ENCODE measurements around the gene EPHA2.

The EPHA2 gene

DNA sequence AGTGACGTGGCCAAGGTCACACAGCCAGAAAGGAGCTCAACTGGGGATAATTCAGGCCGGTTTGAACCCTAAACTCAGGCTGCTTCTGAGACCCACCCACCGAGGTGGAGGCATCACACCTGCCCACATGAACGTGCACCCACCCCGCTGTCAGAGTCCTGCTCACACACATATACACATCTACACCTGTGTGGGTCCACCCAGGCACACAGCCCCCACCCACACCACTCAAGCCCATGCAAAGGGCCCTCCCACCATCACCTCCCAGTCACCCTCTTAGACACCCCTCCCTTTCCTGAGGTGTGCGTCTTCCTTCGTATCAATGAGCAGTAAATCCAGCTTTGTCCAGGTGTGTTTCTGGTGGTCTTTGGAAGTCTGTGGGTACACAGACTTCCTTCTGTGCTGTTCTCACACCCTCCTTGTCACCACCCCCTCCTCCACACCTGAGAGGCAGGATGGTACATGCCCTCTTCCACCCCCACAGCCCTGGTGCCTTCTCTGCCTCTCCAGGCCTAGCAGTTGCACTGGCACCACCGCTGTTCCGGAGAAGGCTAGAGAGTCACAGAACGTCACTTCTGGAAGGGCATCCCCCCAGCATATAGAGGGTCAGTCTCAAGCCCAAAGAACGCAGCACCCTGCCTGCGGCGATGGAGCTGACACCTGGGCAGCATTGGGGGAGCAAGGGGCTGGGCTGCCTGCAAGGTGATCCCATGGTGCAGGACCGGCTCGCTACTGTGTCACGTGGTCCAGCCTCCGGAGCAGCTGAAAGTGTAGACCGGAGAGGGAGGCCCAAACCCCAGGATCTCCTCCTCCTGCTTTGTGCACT, 63.6 kb downstream of the EPHA2 start:
- no peak for DNase-seq (ENCODE audit: low read depth)

DNA sequence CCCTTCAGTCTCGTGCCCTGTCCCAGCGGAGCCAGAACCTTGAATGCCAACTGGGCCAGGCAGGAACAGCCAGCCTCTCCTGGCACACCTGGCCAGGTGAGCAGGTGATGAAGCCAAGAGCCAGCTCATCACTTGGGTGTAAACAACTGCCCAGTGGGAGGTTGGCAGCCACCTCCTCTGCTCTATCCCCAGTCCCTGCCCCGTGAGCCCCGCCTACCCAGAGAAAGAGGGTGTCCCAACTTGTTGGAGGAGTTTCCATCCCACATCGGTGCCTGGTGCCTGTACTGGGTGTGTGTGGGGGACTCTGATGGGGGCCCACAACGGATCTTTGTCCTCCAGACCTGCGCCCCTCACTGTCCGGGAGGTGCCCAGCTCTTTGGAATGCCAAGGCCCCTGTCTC, 64.6 kb downstream of the EPHA2 start:
- DNase-seq (ENCODE audit: low read depth): no peak

DNA sequence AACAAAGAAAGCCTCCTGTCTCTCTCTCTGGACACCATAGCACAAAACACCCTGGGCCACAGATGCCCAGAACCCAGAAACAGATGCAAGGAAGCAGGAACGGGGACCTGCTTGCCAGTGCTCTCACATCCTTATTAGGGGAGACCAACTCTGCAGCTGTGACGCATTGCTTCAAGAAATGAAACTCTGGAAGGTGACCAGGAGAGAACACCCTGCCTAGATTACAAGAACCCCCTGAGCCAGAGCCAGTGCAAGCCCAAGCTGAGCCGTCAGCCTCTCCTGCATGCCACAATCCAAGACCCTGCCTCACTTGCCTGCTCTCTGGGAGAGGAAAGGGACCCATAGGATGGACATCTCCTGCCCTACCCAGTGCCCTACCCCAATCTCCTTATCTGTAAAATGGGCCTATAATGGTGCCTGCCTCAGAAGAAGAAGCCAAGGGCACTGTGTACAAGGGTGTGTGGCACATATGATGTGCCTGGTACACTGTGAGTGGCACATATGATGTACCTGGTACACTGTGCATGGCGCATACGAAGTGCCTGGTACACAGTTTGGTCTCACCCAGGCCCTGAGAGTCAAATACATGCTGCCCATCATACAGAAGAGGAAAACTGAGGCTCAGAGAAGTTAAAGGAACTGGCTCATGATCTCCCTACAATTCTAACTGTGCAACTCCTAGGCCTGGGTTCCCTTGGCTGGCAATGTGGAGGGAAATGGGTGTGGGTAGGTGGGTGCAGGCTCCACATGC, 65.6 kb downstream of the EPHA2 start:
- DNase-seq (ENCODE audit: low read depth): no peak

DNA sequence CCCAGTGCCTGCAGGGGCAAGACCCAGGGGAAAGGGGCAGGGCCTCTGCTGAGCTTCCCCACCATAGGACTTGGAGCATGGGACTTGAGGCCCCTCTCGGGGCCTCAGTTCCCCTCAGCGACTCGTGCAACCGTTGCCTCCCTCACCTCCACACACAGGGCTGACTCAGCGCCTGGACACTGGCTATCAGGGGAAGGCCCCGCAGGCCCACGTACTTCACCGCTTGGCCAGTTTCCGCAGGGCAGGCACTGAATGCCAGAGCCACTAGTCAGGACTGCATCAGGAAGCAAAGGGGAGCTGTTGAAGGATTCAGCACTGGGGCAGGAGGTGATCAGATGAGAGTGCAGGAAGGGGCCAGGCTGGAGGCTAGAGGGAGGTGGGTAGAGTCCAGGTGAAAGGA, 66.9 kb downstream of the EPHA2 start:
- DNase-seq (ENCODE audit: low read depth): peak; percentile 88

DNA sequence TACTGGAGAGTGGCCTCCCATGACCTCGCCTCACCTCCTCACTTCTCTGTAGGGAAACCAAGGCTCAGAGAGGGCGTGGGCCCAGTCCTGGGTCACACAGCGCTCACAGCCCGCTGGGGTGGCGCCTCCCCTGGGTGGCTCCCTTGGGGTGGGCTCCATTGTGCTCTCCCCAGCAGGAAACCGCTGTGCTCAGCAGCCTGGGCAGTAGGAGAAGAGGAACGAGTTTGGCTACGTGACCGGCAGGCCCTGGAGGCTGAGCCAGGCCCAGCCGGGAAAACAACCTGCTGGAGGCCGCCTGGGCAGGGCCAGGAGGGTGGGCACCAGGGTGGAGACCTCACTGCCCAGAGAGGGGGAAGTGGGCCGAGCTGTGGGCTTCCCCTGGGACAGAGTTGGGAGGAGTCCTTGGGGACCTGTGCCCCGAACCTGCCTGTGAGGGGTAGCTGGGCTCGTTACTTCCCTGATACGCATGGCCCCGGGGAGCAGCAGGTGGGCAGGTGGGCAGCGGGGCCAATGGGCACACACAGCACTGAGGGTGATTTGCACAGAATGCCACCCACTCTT, 67.4 kb downstream of the EPHA2 start:
- no peak for DNase-seq (ENCODE audit: low read depth)

DNA sequence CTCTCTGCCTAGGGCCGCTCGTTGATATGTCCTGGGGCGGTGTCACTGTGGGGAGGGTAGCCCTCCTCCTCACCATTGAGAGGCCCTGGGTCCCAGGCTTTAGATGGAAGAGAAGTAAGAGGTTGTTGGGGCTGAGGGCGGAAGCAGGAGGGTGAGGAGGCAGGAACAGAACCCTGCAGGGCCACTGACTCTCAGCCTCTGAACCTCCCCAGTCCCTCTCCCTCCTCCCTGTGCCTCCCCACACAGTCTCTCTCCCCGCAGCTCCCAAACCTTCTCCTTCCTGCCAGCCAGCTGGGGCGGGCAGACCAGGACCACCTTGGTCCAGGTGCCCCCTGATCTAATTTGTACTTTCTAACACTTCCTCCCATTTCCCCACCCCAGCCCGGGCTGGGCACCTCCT, 68.1 kb downstream of the EPHA2 start:
- DNase-seq (ENCODE audit: low read depth): no peak

DNA sequence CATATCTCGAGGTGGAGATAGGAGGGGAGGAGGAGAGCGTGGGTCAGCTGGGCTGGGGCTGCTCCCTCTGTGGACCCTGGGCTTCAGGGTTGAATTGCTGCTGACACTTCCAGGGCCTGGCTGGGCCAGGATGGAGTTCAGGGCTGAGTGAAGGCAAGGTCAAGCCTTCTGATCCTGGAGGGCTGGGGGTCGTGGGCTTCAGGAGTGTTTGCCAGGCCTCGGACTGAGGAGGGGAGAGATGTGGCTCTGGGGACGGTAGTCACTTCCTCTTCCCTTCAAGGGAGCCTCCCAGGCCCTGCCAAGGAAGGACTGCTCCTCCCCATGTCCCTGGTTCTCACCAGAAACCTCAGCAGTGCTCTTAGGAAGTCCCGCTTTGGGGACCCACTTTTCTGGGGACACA, 70.3 kb downstream of the EPHA2 start:
- no peak for DNase-seq (ENCODE audit: low read depth)

DNA sequence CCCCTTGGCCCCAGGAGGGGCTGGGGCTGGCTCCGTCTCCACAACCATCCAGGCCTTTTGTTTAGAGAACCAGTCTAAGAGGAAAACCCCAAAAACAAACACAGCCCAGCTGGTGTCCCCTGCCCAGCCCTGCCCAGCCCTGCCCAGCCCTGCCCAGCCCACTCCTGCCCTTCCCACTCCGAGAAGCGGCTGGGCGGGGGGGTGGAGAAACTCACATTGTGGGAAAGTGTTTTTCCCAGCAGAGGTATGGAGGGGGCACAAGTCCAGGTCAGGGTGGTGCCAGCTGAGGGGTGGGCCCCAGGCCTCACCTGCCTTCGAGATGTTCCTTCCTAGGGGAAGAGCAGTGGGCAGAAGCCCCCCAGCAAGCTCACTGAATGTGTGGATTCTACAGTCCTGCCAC, 72.4 kb downstream of the EPHA2 start:
- DNase-seq (ENCODE audit: low read depth): no peak

DNA sequence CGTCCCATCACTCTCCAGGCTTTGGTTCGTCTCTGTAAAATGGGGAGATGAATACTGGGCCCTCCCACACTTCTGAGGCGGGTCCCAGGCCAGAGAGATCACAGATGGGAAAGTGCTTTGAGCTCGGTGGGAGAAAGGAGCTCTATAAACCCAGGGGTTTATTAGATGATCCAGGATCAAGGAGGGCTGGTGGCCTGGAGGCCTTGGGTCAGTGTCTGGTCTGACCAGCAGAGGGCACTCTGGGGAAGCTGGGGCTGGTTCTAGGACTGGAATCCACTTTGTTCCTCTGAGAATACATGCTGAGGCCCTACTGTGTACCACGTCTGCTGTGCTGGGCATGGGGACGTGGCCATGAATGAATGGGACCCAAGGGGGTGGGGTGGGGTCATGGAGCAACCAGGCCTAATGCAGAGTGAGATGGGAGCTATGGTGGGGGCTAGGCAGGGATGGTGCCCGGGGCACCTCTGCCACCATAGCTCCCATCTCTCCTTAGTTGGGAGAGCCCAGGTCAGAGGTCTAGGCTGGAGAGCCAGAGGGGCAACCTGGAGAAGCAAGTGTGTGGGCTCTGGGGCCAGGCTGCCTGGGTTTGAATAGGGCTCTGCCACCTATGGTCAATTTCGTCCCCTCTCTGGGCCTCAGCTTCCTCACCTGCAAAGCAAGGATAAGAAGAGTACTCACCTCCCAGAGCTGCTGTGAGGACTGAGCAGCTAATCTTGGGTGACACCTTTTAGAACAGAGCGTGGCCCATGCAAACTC, 73.4 kb downstream of the EPHA2 start:
- DNase-seq (ENCODE audit: low read depth): peak; percentile 38

DNA sequence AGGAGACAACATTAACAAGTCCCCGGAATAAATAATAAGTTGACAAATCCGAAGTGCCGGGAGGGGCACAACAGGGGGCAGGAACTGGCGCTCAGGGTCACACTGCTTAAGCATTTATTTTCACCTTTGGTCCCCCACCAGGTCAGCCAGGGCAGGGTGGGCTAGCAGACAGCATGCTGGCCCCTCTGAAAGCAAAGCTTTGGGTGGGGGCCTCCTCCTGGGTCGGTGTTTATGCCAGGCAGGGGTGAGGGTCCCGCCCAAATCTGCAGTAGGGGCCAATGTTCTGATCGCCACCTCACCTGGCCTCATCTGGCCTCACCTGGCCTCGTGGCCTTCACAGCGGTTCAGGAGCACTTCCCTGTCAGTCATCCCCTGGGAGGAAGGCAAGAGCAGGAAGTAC, 74.2 kb downstream of the EPHA2 start:
- no peak for DNase-seq (ENCODE audit: low read depth)

DNA sequence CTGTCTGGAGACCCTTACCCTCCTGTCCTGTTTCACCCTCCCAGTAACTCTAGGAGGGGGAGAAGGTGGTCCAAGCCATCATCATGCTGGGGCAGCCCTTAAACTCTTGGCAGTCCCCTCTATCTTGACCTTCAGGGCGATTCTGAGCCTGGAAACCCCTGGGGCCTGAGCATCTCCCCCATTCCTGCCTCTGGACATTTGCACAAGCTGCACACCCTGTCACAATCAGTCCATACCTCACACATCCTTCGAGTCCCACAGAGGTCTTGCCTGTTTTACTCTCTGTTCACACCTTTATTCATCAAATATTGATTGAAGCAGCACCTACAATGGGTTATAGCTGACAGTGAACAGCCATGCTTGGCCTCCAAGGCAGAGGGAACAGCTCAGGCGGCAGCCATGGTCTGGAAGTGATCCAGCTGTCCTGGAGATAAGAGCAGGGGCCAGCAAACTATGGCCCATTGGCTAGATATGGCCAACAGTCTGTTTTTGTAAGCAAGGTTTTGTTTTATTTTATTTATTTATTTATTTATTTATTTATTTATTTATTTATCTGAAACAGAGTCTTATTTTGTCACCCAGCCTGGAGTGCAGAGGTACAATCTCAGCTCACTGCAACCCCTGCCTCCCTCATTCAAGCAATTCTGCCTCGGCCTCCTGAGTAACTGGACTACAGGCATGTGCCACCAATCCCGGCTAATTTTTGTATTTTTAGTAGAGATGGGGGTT, 75.3 kb downstream of the EPHA2 start:
- no peak for DNase-seq (ENCODE audit: low read depth)

DNA sequence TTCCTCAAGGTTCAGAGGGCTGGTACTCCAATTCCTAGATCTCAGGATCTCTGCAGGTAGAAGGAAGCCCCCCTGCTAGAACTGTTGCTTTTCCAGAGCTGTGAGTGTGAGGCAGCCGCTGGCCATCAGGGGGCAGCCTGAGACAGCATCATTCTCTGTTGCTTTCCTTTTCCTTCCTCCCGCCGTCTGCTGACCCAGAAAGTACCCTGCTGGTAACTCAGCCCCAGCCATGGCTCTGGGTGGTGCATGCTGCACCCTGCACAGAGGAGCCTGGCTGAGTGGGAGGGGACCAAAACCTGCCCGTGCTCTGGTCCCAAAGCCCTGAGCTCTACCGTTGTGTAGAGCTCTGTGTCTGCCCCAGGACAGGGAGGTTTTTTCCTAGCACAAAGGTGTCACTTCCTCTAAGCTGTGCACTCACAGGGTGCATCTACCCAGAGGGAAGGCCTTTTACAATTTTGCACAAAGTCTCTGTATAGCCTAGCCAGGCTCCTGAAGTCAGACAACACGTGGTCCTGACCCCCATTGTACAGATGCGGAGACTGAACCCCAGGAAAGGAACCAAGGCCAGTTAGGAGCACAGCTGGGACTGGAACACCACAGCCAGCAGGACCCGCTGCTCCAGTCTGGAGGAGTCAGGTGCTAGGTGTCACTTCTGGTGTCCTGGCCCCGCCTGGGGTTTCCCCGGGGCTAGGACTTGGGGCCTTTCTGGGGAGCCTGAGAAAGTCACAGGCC, 76.8 kb downstream of the EPHA2 start:
- DNase-seq (ENCODE audit: low read depth): peak; percentile 64

DNA sequence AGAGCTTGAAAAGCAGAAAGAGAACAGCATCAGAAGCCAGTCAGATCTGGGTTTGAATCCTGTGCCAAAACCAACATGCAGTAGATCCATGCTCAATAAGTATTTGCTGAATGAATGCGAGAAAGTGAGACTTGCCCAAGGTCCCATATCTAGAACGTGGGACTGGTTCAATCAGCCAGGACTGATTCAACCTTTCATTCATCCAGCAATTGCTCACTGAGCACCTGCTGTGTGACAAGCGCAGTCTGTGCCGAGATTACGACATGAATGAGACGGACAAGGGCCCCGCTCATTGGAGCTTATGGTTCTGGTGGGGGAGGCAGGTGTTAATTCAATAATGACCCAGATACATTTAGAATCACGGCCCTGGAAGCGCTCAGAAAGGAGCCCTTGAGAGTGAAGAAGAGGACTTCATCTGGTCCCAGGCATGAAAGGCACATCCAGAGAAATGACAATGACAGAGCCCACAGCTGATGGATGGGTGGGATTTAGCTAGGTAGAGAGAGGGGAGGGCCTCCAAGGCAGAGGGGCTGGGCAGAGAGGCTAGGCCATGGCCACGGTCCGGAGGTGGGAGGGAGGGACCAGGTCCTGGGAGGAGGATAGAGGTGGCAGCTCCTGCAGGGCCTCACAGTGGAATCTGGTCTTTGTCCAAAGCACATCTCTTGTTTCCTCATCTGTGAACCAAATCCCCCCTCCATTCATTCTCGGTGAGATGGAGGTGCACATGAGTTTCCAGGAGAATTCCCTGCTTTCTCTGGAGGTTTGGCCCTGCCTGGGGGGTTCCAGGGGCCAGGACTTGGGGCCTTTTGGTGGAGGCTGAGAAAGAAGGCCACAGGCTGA, 78.2 kb downstream of the EPHA2 start:
- no peak for DNase-seq (ENCODE audit: low read depth)

DNA sequence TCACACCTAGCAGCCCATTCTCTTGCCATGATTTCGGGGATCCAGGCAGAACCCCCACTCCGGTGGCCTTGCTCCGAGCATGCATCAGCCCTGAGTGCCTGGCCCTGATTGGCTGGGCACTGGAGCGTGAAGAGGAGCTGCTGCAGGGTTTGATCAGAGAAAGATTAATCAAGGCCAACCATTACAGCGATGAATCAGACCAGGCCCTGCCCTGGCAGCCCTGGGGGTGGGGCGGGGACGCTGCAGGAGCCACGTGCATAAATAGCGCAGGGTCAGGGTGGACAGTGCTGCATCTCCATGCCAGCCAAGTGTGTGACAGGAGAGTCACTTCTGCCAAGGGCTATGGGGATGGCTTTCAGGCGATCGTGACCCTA, 79.0 kb downstream of the EPHA2 start:
- peak; percentile 26 for DNase-seq (ENCODE audit: low read depth)

DNA sequence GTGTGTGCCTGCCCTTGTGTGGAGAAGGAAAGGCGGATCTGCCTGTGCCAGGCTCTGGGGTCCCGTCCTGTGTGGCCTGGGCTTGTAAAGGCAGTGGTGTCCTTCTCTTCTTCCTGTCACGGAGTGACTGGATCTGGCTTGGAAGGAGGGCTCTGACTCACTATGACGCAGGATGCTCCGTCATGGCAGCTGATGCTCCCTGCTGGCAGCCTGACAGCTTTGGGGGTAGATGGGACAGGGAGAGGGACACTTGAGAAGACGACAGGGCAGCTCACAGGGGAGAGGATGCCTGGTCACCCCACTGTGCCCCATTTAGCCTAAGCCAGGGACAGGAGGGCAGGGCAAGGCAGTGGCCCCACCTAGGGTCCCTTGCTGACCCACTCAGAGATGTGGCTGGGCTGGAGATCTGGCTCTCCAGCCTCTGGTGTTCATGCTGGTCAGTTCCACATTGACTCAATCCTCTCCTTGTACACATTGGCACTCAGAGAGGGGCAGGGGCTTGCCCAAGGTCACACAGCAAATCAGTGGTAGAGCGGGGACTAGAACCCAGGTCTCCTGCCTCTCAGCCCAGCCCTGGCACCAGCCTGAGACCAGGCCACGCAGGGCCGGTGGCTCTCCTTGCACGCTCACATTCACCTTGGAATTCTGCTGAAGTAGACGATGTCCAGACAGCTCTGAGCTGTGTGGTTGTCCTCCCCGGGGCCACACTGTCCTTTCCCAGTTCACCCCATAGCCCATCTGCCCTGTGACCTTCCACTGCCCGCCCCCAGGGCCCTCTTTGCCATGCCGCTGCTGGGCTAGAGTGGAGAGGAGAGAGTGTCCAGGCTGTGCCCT, 79.6 kb downstream of the EPHA2 start:
- peak; percentile 88 for DNase-seq (ENCODE audit: low read depth)

DNA sequence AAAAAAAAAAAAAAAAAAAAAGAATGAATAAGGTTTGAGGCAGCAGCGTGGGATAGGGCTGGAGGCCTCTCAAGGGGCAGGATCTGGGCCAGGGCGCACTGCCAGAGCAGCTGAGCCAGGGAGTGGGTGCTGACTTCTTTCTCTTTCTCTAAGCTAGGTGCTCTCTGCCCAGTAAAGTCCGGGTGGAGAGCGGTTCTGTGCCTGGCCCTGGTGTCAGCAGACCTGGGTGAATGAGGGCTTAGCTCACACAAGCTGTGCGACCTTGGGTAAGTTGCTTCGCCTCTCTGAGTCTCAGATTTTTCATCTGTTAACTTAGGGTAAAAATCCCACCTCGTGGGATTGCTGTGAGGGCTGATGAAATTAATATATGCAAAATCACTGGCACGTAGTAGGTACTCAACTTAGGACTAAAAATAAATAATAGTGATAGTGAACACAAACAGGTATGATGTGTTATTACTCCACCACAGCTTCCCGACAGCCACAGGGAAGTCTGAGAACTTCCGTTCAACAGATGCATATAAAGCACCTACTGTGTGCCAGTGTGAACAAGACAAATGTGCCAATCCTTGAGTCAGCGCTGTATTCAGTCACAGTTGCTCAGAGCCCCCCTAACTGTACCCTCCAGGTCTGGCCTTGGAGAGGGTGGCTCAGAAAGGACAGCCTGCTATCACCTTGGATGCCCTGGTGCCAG, 80.4 kb downstream of the EPHA2 start:
- DNase-seq (ENCODE audit: low read depth): peak; percentile 59

Data from iris pigment epithelial cell (primary cell).